Measurements from ENCODE around the gene NLRP6. TPM values are rescaled to one million over a fixed set of nuclear protein-coding genes. Genes with fewer than 3 reads are reported as not detected.

The NLRP6 gene
- total RNA-seq, 4 donors from 2014 or later, result 0.13 to 2.2 (median 0.42) TPM; not detected in 1

DNA sequence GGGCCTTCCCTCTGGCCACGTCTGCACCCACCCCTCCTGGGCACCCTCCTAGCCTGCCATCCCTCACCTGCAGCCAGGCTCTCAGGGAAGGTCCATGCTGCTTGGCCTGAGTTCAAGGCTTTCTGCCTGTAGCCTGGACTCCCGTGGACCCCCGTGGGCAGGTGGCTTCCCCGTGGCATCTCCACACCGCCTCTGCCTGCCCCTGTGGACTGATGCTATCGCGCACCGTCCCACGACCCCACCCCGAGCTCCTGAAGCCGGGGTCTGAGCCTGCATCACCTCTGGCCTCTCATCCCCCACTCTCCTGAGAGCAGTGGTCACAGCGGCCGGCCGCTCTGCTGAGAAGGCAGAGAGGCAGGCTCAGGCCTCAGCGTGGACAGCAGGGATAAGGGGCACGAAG, 16.6 kb downstream of the NLRP6 start:
- Histone ChIP-seq H3K4me1 (peaks cover 3 to 26% (median 22%) of the 10 kb centered on the region in 4 donors), H3K4me3 (no peak overlapping the region), H3K9me3 (no peaks in the 10 kb centered on the region), H3K27ac (replicated peaks in 1 of 4) (no peak overlapping the region), H3K27me3 (peaks cover 0 to 42% (median 16%) of the 10 kb centered on the region in 4 donors), H3K36me3 (peaks cover 0 to 32% (median 17%) of the 10 kb centered on the region in 4 donors)
- no peak for DNase-seq (ENCODE audit: extremely low spot score)
- WGBS, result 95% methylated on average over 11 of the region's 16 CpGs
- TF ChIP-seq POLR2AphosphoS5 (IDR thresholded peaks at IDR 0.05), result no peak
- TF ChIP-seq, protein P1, sequence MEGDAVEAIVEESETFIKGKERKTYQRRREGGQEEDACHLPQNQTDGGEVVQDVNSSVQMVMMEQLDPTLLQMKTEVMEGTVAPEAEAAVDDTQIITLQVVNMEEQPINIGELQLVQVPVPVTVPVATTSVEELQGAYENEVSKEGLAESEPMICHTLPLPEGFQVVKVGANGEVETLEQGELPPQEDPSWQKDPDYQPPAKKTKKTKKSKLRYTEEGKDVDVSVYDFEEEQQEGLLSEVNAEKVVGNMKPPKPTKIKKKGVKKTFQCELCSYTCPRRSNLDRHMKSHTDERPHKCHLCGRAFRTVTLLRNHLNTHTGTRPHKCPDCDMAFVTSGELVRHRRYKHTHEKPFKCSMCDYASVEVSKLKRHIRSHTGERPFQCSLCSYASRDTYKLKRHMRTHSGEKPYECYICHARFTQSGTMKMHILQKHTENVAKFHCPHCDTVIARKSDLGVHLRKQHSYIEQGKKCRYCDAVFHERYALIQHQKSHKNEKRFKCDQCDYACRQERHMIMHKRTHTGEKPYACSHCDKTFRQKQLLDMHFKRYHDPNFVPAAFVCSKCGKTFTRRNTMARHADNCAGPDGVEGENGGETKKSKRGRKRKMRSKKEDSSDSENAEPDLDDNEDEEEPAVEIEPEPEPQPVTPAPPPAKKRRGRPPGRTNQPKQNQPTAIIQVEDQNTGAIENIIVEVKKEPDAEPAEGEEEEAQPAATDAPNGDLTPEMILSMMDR (IDR thresholded peaks at IDR 0.05), result no peak
- TF ChIP-seq POLR2A (IDR thresholded peaks at IDR 0.05; ENCODE audit: low read depth), result no peak
- no peak for TF ChIP-seq EP300 (IDR thresholded peaks at IDR 0.05)
- intact Hi-C loops (cut with DNase I), result no loop called here

- 86% methylated on average over 21 of the region's 26 CpGs for WGBS
- intact Hi-C loops (cut with DNase I), result no loop called here
- Histone ChIP-seq H3K4me1 (peaks cover 0 to 23% (median 17%) of the 10 kb centered on the region in 4 donors), H3K36me3 (peaks cover 0 to 32% (median 17%) of the 10 kb centered on the region in 4 donors), H3K27ac (replicated peaks in 1 of 4) (no peak overlapping the region), H3K4me3 (no peak overlapping the region), H3K9me3 (no peaks in the 10 kb centered on the region), H3K27me3 (peaks cover 0 to 50% (median 22%) of the 10 kb centered on the region in 4 donors)
- TF ChIP-seq EP300 (IDR thresholded peaks at IDR 0.05) (no peak), POLR2AphosphoS5 (IDR thresholded peaks at IDR 0.05) (no peak), POLR2A (IDR thresholded peaks at IDR 0.05; ENCODE audit: low read depth) (no peak)
- TF ChIP-seq, protein P1 (IDR thresholded peaks at IDR 0.05), result no peak
- no peak for DNase-seq (ENCODE audit: extremely low spot score)
Observed at GRCh38 chr11:295351-296170, 17.4 kb downstream of the NLRP6 start.

DNA sequence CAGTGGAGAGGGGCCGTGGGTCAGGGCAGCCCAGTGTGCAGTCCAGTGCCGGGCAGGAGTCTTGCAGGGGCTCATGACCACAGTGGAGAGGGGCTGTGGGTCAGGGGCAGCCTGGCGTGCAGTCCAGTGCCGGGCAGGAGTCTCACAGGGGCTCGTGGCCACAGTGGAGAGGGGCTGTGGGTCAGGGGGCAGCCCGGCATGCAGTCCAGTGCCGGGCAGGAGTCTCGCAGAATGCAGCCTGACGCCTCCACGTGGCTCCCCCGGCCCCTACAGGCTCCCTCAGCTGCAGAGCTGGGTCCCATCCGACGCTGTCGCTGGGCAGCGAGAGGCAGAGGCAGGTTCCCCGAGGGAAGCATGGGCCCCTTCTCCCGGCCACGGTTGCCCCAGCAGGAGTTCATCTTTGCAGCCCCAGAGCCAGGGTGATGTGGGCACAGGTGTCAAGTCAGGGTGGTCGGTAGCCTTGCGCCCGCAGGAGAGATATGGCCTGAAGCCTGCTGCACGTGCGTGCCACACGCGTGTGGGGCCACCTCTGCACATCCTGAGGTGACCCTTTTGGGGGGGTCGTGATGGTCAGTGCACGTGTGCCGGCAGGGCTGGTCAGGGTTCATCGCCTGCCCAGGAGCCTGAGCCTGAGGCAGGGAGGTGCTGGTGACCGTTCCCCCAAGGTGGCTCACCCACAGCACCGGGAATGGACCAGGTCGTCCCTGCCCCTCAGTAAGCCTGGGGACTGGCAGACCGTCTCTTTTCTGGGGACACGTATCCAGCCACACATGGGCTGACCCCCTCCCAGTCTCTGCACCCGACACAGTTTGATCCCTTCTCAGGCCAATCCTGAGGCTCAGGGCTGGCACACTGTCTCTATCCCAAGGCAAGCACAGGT, 18.2 kb downstream of the NLRP6 start:
- no peak overlapping the region for H3K4me3 ChIP-seq
- peaks cover 0 to 32% (median 17%) of the 10 kb centered on the region in 4 donors for H3K36me3 ChIP-seq
- TF ChIP-seq, protein P1 (IDR thresholded peaks at IDR 0.05), result no peak
- no peak for TF ChIP-seq POLR2A (IDR thresholded peaks at IDR 0.05; ENCODE audit: low read depth)
- no peak for TF ChIP-seq POLR2AphosphoS5 (IDR thresholded peaks at IDR 0.05)
- no peak for TF ChIP-seq EP300 (IDR thresholded peaks at IDR 0.05)
- H3K4me1 ChIP-seq, result peaks cover 0 to 21% (median 14%) of the 10 kb centered on the region in 4 donors
- 81% methylated on average over 17 of the region's 35 CpGs for WGBS
- no peaks in the 10 kb centered on the region for H3K9me3 ChIP-seq
- peaks cover 0 to 59% (median 22%) of the 10 kb centered on the region in 4 donors for H3K27me3 ChIP-seq
- DNase-seq (ENCODE audit: extremely low spot score), result no peak
- intact Hi-C loops (cut with DNase I), result no loop called here
- H3K27ac ChIP-seq (replicated peaks in 1 of 4), result no peak overlapping the region

DNA sequence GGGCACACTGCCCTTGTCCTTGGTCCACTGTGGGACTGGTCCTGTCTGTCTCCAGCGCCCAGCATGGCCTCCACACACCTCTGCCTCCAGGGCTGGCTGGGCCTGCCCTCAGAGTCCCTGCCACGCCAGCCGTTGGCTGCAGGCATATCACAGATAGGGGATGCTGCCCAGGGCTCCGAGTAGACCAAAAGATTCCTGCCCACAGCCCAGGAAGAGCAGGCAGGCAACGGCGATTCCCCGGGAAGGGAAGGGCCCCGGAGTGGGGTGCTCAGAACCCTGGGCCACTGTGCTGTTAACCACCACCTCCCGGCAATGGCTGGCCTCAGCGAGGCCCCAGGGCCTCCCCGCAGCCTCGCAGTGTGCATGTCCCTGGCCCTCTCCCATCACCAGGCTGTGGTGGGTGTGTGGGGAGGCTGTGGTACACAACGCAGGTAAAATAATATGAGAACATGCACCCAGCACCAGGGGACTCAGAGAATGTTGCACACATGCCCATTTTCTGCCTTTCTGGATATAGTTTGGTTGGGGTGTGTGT, 18.9 kb downstream of the NLRP6 start:
- Histone ChIP-seq H3K27ac (replicated peaks in 1 of 4) (no peak overlapping the region), H3K36me3 (peaks cover 0 to 28% (median 15%) of the 10 kb centered on the region in 4 donors), H3K9me3 (no peaks in the 10 kb centered on the region), H3K27me3 (peaks cover 0 to 62% (median 22%) of the 10 kb centered on the region in 4 donors), H3K4me3 (no peak overlapping the region), H3K4me1 (peaks cover 0 to 21% (median 14%) of the 10 kb centered on the region in 4 donors)
- DNase-seq (ENCODE audit: extremely low spot score), result no peak
- TF ChIP-seq, protein P1 (IDR thresholded peaks at IDR 0.05), result no peak
- TF ChIP-seq POLR2AphosphoS5 (IDR thresholded peaks at IDR 0.05) (no peak), POLR2A (IDR thresholded peaks at IDR 0.05; ENCODE audit: low read depth) (no peak), EP300 (IDR thresholded peaks at IDR 0.05) (no peak)
- intact Hi-C loops (cut with DNase I), result no loop called here
- 65% methylated on average over 12 of the region's 13 CpGs for WGBS

Data from esophagus muscularis mucosa (tissue), 4 donors.